Measurements from ENCODE around the gene HOXD11. TPM values are rescaled to one million over a fixed set of nuclear protein-coding genes. Genes with fewer than 3 reads are reported as not detected.

The HOXD11 gene
- total and polyA plus RNA-seq, 7 donors = not detected

DNA sequence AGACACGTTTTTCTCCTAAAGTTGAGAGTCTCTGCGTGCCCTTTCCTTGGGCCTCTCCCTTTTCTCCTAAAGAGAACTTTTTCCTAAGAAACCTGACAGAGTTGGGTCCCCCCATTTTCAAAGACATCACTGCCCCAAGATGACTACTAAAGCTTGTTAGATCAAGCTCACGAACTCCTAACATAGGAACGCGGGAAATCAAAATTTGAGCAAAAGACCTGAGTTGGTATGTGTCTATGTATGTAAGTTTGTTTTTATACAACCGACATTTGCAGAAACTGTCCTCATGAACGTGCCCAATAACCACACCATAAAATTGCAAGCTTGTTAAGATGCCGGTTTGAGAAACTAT, 13.2 kb upstream of the HOXD11 start:
- H3K36me3 ChIP-seq (ENCODE audit: insufficient read depth in 1 of 2, low read depth in 1 of 2) = no peaks in the 10 kb centered on the region
- H3K9me3 ChIP-seq = no peaks in the 10 kb centered on the region
- H3K27me3 ChIP-seq (ENCODE audit: insufficient read depth in 3 of 3, low read length in 2 of 3) = peaks cover 7 to 100% (median 65%) of the 10 kb centered on the region in 3 donors
- DNase-seq = no peak
- H3K27ac ChIP-seq = no peak overlapping the region
- peaks cover 23% of the 10 kb centered on the region for H3K4me1 ChIP-seq
- WGBS, 3 donors = 11 to 15% (median 14%) methylated on average over 8 of the region's 8 CpGs
- no peak for ATAC-seq
- TF ChIP-seq, protein P1, sequence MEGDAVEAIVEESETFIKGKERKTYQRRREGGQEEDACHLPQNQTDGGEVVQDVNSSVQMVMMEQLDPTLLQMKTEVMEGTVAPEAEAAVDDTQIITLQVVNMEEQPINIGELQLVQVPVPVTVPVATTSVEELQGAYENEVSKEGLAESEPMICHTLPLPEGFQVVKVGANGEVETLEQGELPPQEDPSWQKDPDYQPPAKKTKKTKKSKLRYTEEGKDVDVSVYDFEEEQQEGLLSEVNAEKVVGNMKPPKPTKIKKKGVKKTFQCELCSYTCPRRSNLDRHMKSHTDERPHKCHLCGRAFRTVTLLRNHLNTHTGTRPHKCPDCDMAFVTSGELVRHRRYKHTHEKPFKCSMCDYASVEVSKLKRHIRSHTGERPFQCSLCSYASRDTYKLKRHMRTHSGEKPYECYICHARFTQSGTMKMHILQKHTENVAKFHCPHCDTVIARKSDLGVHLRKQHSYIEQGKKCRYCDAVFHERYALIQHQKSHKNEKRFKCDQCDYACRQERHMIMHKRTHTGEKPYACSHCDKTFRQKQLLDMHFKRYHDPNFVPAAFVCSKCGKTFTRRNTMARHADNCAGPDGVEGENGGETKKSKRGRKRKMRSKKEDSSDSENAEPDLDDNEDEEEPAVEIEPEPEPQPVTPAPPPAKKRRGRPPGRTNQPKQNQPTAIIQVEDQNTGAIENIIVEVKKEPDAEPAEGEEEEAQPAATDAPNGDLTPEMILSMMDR (IDR thresholded peaks at IDR 0.05) = no peak
- intact Hi-C loops (cut with DNase I) = loop anchor here in 1 of 2 donors (10.0 kb wide), 1 partner anchor 839 kb away; no protein-coding TSS in a partner anchor
- H3K4me3 ChIP-seq = no peak overlapping the region

DNA sequence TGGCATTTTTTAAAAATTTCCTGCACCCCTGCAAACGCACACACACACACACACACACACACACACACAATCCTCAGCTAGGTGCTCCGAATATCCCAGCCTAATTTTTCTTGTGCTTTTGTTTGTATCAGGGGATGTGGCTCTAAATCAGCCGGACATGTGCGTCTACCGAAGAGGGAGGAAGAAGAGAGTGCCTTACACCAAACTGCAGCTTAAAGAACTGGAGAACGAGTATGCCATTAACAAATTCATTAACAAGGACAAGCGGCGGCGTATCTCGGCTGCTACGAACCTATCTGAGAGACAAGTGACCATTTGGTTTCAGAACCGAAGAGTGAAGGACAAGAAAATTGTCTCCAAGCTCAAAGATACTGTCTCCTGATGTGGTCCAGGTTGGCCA, 12.7 kb upstream of the HOXD11 start:
- no peaks in the 10 kb centered on the region for H3K9me3 ChIP-seq
- no peak for DNase-seq
- peaks cover 6 to 100% (median 66%) of the 10 kb centered on the region in 3 donors for H3K27me3 ChIP-seq (ENCODE audit: insufficient read depth in 3 of 3, low read length in 2 of 3)
- no peak overlapping the region for H3K4me3 ChIP-seq
- no peak for ATAC-seq
- no peak overlapping the region for H3K27ac ChIP-seq
- intact Hi-C loops (cut with DNase I) = loop anchor here in 1 of 2 donors (10.0 kb wide), 1 partner anchor 840 kb away; no protein-coding TSS in a partner anchor
- TF ChIP-seq, protein P1 (IDR thresholded peaks at IDR 0.05) = no peak
- WGBS, 3 donors = 9 to 16% (median 10%) methylated on average over 12 of the region's 12 CpGs
- H3K4me1 ChIP-seq = peaks cover 23% of the 10 kb centered on the region
- no peaks in the 10 kb centered on the region for H3K36me3 ChIP-seq (ENCODE audit: insufficient read depth in 1 of 2, low read depth in 1 of 2)

DNA sequence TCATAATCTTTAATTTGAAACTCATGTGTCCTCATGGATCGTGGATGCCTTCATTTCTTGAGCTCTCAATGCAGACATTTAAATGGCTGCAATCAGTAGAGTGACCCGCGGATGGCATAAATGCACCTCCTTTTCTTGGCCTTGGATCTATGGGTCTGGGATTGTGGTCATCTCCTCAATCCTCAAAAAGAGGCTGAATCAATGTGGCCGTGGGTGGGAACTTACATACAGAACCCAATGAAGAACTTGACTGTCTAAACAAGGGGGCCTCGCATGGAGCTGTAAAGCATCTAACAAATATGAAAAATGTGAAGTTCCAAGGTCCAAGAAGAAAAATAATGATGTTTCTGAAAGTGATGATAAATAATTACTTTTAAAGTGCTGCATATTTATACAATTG, 11.7 kb upstream of the HOXD11 start:
- no peak for DNase-seq
- TF ChIP-seq, protein P1 (IDR thresholded peaks at IDR 0.05) = no peak
- Histone ChIP-seq H3K9me3 (no peaks in the 10 kb centered on the region), H3K27ac (no peak overlapping the region), H3K4me1 (peaks cover 23% of the 10 kb centered on the region), H3K4me3 (no peak overlapping the region), H3K27me3 (ENCODE audit: insufficient read depth in 3 of 3, low read length in 2 of 3) (peaks cover 3 to 100% (median 73%) of the 10 kb centered on the region in 3 donors), H3K36me3 (ENCODE audit: insufficient read depth in 1 of 2, low read depth in 1 of 2) (no peaks in the 10 kb centered on the region)
- whole genome bisulfite sequencing, 3 donors = 21 to 27% (median 23%) methylated on average over 5 of the region's 5 CpGs
- intact Hi-C loops (cut with DNase I) = loop anchor here (5.0 to 10.0 kb wide), 2 partner anchors 841 to 843 kb away; no protein-coding TSS in a partner anchor
- ATAC-seq = no peak

DNA sequence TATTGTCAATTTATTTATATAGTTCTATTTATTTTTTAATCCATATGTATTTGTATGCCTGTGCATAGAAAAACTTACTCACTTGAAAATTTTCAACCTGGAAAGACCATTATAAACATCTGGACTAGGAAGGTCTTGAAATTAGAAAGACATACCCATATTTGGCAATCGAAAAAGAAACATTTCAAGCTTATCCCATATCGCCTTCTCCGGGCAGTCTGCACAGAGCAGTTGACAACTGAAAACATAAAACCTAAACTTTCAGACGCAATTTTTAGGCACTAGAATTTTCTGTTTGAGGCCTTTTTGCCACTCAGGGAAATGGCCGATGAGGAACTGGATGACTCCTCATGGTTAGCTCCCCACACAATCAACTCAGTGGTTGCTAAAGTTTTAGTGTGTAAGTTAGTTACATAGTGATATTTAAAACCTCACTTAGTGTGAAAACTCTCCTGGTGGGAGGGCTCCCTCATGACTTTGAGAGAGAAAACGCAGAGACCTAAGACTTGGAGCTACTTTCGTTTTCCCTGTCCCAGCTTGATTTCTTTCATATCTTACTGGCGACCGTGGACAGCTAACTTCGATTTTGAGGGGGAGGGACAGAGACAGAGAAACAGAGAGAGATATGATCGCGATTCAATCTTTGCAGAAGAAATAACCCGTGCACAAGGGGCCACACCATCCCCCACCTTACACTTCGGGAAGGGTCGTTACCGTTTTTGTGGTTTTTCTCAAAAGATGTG, 10.7 kb upstream of the HOXD11 start:
- Histone ChIP-seq H3K27me3 (ENCODE audit: insufficient read depth in 3 of 3, low read length in 2 of 3) (peaks cover 3 to 100% (median 76%) of the 10 kb centered on the region in 3 donors), H3K9me3 (no peaks in the 10 kb centered on the region), H3K4me1 (peaks cover 23% of the 10 kb centered on the region), H3K4me3 (peak overlapping the region; percentile 35), H3K27ac (no peak overlapping the region), H3K36me3 (ENCODE audit: insufficient read depth in 1 of 2, low read depth in 1 of 2) (no peaks in the 10 kb centered on the region)
- WGBS, 3 donors = 13 to 22% (median 13%) methylated on average over 16 of the region's 16 CpGs
- intact Hi-C loops (cut with DNase I) = loop anchor here (5.0 to 10.0 kb wide), 2 partner anchors 842 to 844 kb away; no protein-coding TSS in a partner anchor
- ATAC-seq (no peak), DNase-seq (no peak)
- TF ChIP-seq, protein P1 (IDR thresholded peaks at IDR 0.05) = no peak

All from psoas muscle (tissue), 8 donors.